Cortex of kidney (tissue), 1 donor: ENCODE results near the gene OR3A2.
"Not testable (repeated sequence)": the region's sequence is repeated elsewhere in the genome, so short reads cannot be mapped to it uniquely, and the experiment has no call there.

Experiments used
- DNase-seq: peaks from one replicate; lab custom pipeline; 2025; lab: John Stamatoyannopoulos, UW

OR3A2 gene

DNA sequence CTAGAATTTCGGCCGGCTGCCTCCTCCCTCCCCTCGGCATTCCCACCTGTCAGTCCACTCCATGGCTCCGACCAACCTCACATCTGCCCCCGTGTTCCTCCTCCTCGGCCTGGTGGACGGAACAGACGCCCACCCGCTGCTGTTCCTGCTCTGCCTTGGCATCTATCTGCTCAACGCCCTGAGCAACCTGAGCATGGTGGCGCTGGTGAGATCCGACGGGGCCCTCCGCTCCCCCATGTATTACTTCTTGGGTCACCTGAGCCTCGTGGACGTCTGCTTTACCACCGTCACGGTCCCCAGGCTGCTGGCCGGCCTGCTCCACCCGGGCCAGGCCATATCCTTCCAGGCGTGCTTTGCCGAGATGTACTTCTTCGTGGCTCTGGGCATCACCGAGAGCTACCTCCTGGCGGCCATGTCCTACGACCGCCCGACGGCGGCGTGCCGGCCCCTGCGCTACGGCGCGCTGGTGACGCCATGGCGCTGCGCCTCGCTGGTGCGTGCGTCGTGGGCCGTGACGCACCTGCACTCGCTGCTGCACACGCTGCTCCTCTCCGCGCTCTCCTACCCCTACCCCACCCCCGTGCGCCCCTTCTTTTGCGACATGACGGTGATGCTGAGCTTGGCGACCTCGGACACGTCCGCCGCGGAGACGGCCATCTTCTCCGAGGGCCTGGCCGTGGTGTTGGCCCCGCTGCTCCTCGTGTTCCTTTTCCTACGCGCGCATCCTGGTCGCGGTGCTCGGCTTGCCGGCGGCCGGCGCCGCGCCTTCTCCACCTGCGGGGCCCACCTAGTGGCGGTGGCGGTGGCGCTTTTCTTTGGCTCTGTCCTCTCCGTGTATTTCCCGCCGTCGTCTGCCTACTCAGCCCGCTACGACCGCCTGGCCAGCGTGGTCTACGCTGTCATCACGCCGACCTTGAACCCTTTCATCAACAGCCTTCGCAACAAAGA is at the start of gene OR3A2:
OR3A2 (minus strand) TSS at position 440 of the 948 bp plus-strand sequence.
- DNase-seq = no peak

DNA sequence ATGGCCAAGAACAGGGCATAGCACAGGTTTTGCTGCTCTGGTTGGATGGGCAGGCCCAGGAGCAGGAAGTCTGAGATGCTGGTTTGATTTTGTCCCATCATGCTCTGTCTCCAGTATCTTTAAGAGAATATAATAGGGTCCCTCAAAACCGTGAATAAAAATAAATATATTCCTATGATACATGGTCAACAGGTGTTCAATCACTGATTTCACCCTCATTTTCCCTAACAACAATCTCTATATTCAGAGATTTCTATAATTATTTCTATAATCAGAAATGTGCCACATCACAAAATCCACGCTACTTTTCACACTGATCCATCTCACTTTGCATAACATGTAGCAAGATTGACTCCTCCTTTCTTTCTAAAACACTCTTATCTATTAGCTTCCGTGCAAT is 47.6 kb upstream of the OR3A2 start, which contains the start of gene OR1E2:
OR1E2 (minus strand) TSS at position 101 of the 400 bp plus-strand sequence; CDS start at position 101, 0 bp downstream.
- no peak for DNase-seq

DNA sequence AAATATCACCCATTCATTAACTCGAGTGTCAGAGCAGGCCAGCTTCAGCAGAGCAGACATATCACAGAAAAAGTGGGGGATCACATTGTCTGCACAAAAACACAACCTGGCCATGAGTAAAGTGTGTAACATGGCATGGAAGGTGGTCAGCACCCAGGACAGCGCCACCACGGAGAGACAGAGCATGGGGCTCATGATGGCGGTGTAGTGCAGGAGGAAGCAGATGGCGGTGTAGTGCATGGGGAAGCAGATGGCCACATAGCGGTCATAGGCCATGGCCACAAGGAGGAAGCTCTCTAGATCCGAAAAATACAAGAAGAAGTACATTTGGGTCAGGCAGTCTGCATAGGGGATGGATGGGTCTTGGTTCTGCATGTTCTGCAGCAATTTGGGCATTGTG is 47.1 kb upstream of the OR3A2 start:
- not testable (repeated sequence) for DNase-seq

DNA sequence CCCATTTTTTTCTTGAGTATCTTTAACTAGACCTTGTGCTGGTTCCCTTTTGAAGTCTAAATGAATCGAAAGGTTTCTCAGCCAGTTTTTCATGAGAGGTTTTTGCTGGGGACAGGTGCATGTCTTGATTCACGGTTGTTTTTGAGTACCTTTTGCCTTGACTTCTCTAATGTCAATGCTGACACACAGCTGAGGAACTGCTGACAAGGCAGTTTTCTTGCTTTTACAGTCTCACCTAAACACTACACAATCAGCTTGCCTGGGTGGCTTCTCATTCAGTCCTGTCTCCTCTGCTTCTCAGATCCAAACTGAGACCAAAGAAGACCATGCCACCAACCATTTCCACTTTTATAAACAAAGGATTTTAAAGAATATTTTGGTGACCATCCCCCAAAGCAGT is 32.1 kb upstream of the OR3A2 start:
- DNase-seq = no peak

DNA sequence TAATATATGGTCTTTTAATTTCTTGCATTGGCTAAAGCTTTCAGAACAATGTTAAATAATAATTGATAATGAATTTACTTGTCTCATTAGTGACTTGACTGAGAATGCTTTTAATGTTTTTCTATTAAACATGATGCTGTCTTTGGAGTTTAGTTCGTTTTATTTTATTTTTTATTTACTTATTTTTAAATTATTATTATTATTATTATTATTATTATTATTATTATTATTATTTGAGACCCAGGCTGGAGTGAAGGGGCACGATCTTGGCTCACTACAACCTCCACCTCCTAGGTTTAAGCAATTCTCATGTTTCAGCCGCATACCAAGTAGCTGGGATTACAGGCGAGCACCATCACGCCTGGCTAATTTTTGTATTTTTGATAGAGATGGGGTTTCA is 29.5 kb upstream of the OR3A2 start:
- DNase-seq = no peak

DNA sequence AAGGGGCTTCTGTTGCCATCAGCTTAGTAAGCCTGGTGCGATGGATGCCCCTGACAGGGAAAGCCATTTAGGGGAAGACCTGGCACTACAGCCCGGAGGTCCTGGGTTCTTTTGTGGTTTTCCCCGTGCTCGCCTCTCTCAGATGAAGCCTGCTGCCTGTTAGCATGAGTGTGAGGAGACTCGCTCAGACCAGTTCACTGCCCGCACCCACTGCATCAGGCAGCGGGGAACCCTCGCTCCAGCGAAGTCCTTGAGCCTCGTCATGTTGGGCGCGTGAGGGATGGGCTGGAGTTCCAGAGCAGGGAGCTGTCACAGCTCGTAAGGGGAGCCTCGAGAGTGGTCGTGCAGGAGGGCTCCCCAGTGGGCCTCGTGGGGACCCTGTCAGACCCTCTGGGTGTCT is 26.1 kb upstream of the OR3A2 start:
- DNase-seq = not testable (repeated sequence)

DNA sequence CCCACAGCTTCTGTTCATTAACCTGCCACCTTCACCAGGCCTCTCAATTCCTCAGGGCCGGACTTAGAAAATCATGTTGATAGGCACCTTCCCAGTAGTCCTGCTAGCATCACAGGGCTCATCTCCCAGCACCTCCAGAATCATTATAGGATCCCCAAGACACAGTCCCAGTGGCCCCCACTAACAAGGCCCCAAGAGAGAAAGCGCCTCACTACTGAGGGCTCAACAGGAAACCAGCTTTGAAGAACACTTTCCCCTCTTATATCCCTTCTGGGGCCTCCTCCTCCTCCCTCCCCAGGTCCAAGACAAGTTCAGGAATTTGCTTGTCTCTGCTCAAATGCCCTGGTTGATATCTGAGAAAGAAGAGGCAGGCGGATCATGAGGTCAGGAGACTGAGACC is 25.0 kb upstream of the OR3A2 start, which contains the start of gene OR3A3:
OR3A3 (plus strand) TSS at position 301 of the 400 bp plus-strand sequence.
- DNase-seq = no peak

DNA sequence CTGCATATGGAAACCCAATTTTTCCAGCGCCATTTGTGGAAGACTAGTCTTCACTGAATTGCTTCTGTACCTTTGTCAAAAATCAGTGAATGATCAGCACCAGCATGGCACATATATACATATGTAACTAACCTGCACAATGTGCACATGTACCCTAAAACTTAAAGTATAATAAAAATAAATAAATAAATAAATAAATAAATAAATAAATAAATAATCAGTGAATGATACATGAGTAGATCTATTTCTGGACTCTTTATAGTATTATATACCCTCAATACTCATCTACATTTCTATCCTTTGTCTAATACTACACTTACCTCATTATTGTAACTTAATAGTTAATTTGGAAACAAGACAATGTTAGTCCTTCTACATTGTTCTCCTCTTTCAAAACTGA is 17.7 kb upstream of the OR3A2 start:
- not testable (repeated sequence) for DNase-seq

DNA sequence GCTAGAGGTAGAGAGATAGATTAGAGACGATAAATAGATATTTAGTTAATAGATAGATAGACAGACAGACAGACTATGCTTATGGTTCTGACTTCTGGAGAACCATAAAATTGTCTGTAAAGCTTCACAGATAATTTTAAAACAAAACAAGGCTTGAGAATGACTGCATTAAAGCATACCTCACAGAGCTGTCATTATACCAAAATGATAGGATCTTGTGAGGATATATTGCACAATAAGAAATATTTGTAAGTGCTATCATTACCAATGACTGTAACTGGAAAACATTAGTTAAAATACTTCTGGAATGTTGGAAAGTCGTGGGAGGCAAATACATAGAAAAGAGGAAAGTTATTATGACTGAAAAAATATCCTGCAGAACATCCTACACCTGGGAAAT is 15.7 kb upstream of the OR3A2 start:
- no peak for DNase-seq

DNA sequence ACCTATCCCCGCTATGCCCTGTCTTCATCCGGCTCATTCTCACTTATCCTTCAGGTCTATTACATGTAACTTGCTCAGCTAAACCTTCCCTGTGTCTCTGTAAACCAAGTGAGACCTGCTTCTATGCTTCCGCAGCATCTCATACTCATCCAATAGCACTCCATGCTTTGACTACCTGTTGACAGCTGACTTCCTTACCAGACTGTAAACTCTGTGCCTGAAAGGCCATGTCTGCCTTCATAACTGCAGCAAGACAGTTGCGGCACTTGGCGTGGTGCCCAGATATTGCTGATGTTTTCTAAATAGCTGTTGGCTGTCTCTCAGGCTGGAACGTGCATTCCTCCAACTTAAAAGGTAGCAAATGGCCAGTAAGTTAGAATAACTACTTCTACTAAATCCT is 13.9 kb upstream of the OR3A2 start:
- DNase-seq = no peak

DNA sequence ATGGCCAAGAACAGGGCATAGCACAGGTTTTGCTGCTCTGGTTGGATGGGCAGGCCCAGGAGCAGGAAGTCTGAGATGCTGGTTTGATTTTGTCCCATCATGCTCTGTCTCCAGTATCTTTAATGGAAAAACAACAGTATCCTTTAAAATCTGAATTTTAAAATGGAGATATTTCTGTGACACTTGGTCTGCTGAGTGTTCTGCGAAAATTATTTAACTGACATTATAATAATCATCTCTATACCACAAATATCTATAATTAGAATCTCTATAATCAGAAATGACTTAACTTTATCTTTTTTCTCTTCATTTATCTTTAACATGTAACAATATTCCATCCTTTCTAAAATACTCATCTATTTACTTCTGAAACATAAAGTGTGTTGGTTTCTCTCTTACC is 12.2 kb upstream of the OR3A2 start, which contains the start of gene OR1E1:
OR1E1 (minus strand) TSS at position 101 of the 400 bp plus-strand sequence; CDS start at position 101, 0 bp downstream.
- no peak for DNase-seq

DNA sequence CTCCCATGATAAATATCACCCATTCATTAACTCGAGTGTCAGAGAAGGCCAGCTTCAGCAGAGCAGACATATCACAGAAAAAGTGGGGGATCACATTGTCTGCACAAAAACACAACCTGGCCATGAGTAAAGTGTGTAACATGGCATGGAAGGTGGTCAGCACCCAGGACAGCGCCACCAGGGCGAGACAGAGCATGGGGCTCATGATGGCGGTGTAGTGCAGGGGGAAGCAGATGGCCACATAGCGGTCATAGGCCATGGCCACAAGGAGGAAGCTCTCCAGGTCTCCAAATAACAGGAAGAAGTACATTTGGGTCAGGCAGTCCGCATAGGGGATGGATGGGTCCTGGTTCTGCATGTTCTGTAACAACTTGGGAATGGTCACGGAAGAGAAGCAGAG is 11.7 kb upstream of the OR3A2 start:
- not testable (repeated sequence) for DNase-seq

DNA sequence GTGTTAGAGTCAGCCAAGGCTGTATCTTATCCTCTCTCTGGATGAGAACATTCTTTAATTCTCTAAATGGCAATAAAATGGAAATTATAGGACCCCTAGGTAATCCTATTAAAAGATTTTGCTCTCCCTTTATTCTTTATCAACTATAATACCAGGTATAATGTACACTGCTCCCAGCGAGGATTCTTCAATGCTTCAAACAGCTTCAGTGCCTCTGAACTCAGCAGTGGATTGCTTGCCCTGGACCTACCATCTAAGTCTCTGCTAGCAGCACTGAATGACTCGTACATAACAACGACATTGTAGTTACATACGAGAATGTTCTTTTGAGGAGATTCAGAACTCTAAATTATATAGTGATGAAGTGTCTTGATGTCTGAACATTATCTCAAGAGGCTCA is 3.7 kb upstream of the OR3A2 start:
- DNase-seq = no peak

DNA sequence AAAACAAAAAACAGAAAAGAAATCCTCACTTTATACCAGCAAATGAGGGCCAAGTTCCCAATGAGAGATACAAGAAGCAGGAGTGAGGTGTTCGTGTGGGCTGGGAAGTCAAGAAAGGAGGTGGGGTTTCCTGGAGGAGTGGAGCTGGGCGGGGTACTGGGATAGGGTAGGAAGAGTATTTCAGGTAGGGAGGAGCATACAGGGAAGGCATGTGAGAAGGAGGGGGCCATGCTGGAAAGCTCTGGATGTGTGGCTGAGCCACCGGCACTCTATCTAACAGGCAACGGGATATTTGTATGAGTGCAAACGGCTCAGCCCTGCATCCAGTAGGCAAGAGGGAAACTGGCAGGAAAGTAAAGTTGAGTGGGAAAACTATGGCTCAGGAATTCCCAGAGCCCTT is 4.2 kb downstream of the OR3A2 start:
- DNase-seq = no peak

DNA sequence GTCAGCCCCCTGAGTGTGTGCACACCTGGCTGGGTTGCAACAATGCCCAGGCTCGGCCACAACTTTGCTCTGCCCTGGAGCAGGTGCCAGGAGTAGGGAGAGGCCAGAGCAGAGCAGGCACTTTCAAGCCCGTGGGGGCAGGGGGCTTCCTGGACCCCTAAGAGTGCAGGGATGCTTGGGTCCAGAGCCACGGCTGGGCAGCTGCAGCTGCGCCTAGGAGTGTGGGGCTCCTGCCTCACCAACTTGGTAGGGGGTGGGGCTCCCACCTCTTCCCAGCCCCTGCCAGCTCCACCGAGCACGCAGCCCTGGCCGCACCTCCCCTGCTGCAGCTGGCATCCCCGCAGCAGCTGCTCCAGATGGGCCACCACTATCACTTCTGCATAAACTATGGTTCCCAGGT is 7.8 kb downstream of the OR3A2 start:
- DNase-seq = no peak

DNA sequence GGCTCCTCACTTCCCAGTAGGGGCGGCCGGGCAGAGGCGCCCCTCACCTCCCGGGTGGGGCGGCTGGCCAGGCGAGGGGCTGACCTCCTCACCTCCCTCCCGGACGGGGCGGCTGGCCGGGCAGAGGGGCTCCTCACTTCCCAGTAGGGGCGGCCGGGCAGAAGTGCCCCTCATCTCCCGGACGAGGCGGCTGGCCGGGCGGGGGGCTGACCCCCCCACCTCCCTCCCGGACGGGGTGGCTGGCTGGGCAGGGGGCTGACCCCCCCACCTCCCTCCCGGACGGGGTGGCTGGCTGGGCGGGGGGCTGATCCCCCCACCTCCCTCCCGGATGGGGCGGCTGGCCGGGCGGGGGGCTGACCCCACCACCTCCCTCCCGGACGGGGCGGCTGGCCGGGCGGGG is 14.9 kb downstream of the OR3A2 start:
- not testable (repeated sequence) for DNase-seq

DNA sequence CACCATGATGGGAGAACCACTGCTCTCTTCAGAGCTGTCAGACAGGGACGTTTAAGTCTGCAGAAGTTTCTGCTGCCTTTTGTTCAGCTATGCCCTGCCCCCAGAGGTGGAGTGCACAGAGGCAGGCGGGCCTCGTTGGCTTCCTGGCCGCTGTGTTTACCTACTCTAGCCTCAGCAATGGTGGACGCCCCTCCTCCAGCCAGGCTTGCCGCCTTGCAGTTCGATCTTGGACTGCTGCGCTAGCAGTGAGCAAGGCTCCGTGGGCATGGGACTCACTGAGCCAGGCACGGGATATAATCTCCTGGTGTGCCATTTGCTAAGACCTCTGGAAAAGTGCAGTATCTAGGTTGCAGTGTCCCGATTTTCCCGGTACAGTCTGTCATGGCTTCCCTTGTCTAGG is 43.3 kb downstream of the OR3A2 start:
- not testable (repeated sequence) for DNase-seq

DNA sequence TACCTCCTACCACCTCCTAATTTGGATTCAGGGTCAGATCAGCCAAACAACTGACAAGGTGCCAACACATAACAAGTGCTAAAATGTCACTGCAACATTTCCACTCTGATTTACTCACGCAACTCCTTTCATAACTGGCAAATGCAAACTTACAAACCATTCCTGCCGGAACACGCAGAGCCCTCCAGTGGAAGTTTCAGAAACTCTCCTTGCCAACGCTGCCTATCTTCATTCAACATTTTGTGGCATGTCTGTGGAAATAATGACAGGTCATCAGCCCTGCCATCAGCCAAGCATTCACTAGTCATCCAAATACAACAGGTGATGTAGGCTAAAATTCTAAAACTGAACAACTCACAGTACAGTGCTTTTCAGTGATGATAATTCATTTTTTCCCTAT is 50.2 kb downstream of the OR3A2 start:
- no peak for DNase-seq

DNA sequence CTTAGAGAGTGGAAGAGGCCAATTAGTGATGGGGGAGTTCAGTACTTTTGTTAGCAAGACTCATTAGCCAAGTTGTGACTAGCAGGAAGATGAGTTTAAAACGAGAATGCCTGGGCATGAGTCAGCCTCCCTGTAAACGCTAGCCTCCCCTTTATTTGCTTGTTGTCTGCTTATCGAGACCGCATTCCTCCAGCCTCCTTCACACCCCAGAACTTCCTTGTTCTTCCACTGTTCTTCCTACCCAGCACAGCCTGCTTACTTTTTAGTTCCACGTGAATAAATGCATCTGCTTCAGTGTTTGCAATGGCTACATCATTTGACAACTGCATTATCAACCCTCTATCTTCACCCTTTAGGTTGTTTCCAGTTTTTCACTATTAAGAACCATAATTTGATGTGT is 67.8 kb downstream of the OR3A2 start:
- no peak for DNase-seq

DNA sequence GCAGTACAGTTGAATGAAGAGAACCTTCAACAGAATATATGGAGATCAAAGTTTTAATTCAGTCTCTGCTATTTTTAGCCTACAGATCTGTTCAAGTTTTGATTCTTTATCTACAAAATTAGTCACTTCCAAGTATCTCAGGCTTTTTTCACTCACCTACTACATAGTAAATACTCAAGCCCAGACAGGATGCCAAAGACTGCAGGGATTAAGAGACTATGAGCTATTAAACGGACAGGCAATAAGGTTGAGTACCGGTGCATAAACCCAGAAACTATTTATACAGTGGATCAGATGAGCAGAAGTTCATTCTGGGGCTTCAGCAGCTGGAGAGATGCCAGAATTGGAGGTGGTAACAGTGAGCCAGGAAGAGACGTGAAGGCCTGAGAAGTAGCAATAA is 69.3 kb downstream of the OR3A2 start:
- DNase-seq = no peak

DNA sequence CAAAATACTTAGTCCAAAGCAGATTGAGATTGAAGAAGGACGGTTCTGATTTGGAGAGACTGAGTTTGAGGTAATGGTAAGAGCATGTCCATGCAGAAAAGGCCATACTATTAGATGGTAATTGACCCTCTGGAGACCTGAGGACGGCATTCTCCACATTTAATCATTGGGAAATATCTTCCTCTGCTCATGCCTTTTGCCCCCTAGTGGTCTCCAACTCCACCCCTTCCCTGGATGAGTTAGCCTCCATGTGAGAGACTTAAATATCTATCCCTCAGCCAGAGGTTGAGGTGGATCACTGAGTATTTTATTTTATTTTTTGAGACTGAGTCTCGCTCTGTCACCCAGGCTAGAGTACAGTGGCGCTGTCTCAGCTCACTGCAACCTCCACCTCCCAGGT is 77.5 kb downstream of the OR3A2 start:
- DNase-seq = no peak

DNA sequence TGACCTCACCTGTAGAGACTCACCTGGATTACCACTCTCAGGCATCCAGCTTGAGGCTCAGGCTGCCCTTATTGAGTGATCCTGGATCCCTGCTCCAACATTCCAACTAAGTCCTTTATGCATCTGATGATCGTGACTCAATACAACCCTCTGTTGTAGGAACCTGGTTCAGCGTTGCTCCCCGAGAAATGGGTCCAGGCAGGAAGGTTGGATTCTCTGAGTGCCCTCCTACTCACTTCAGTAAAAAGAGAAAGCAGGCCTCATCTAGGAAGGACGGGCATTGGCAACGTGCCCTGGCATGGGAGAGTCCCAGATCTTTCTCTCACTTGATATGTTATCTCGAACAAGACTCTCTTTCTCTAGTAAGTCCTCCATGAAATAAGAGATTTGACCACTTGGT is 87.8 kb downstream of the OR3A2 start, which contains the start of gene OR3A1:
OR3A1 (minus strand) TSS at position 101 of the 400 bp plus-strand sequence. CDS start 5,778 bp downstream, outside the sequence.
- DNase-seq = no peak

DNA sequence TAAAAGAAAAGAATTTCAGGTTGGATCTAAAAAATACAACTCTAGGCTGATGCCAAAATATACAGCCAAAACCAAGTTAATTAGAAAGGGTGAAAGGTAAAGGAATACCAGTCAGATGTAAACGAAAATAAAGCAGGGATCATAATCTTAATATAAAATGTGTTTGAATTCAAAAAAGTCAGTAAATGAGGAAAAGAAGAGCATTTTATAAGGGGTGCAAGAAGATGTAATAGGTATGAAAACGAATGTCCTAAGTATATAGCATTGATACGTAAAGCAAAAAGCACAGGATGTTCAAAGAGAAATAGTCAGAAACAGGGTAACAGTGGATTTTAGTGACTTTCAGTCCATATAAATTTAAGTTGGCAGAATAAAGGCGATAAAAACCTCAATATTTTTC is 90.5 kb downstream of the OR3A2 start:
- no peak for DNase-seq
